ENCODE measurements around the gene PRPF8.
"Not testable (repeated sequence)": the region's sequence is repeated elsewhere in the genome, so short reads cannot be mapped to it uniquely, and the experiment has no call there.

PRPF8 gene

GRCh38 chr17:1690544-1691221, 6.0 kb upstream of the PRPF8 start:
- no peak for DNase-seq (ENCODE audit: low read depth in 2 of 2)

- DNase-seq (ENCODE audit: low read depth in 2 of 2) = not testable (repeated sequence)
Observed at GRCh38 chr17:1688405-1688804, 3.7 kb upstream of the PRPF8 start.

- DNase-seq (ENCODE audit: low read depth in 2 of 2) = no peak
Observed at GRCh38 chr17:1686086-1686485, 1.4 kb upstream of the PRPF8 start.

- no peak for DNase-seq (ENCODE audit: low read depth in 2 of 2)
Observed at GRCh38 chr17:1683459-1683858, 1.2 kb downstream of the PRPF8 start.

- no peak for DNase-seq (ENCODE audit: low read depth in 2 of 2)
Observed at GRCh38 chr17:1676401-1676800, 8.3 kb downstream of the PRPF8 start.

- no peak for DNase-seq (ENCODE audit: low read depth in 2 of 2)
Observed at GRCh38 chr17:1673041-1673785, 11.5 kb downstream of the PRPF8 start.

- not testable (repeated sequence) for DNase-seq (ENCODE audit: low read depth in 2 of 2)
Observed at GRCh38 chr17:1663934-1664333, 20.7 kb downstream of the PRPF8 start.

GRCh38 chr17:1661045-1661444, 23.6 kb downstream of the PRPF8 start:
- DNase-seq (ENCODE audit: low read depth in 2 of 2) = no peak

GRCh38 chr17:1658100-1658499, 26.6 kb downstream of the PRPF8 start:
- no peak for DNase-seq (ENCODE audit: low read depth in 2 of 2)

GRCh38 chr17:1653735-1654134, 30.9 kb downstream of the PRPF8 start:
- no peak for DNase-seq (ENCODE audit: low read depth in 2 of 2)

- DNase-seq (ENCODE audit: low read depth in 2 of 2) = not testable (repeated sequence)
Observed at GRCh38 chr17:1652794-1653193, 31.9 kb downstream of the PRPF8 start.

- no peak for DNase-seq (ENCODE audit: low read depth in 2 of 2)
Observed at GRCh38 chr17:1651559-1651844, 33.2 kb downstream of the PRPF8 start.

GRCh38 chr17:1650731-1651558, 33.7 kb downstream of the PRPF8 start:
- no peak for DNase-seq (ENCODE audit: low read depth in 2 of 2)

GRCh38 chr17:1649844-1650501, 34.7 kb downstream of the PRPF8 start, which contains the start of gene RILP:
RILP (minus strand) TSS chr17:1649866; CDS start chr17:1649804, 62 bp downstream.
- no peak for DNase-seq (ENCODE audit: low read depth in 2 of 2)

GRCh38 chr17:1648963-1649843, 35.5 kb downstream of the PRPF8 start:
- peak; percentile 86 to 93 for DNase-seq (ENCODE audit: low read depth in 2 of 2)

- no peak for DNase-seq (ENCODE audit: low read depth in 2 of 2)
Observed at GRCh38 chr17:1648173-1648962, 36.3 kb downstream of the PRPF8 start.

GRCh38 chr17:1647802-1648171, 36.9 kb downstream of the PRPF8 start:
- DNase-seq (ENCODE audit: low read depth in 2 of 2) = no peak

GRCh38 chr17:1646199-1646875, 38.3 kb downstream of the PRPF8 start:
- no peak for DNase-seq (ENCODE audit: low read depth in 2 of 2)
